Measurements from ENCODE around the gene JPH2. TPM values are rescaled to one million over a fixed set of nuclear protein-coding genes. Genes with fewer than 3 reads are reported as not detected.

The JPH2 gene
- polyA plus RNA-seq, 1 experiment = 14.7 TPM

GRCh38 chr20:44065401-44066340, 121.3 kb downstream of the JPH2 start:
- TF ChIP-seq CTCF (IDR thresholded peaks at IDR 0.05; ENCODE audit: insufficient read depth, low read depth, low read length) = no peak
- no peaks in the 10 kb centered on the region for H3K27me3 ChIP-seq (ENCODE audit: control insufficient read depth, insufficient read depth, low read length)
- ChIA-PET CTCF (interaction anchor here (1.2 kb wide), 1 partner anchor 315 kb away, joined by 3 read pairs; no protein-coding TSS in a partner anchor), POLR2A (no interaction called here)
- DNase-seq (ENCODE audit: low read depth) = no peak
- H3K36me3 ChIP-seq (ENCODE audit: control insufficient read depth, insufficient read depth, low read length) = no peaks in the 10 kb centered on the region
- no peak overlapping the region for H3K4me3 ChIP-seq (ENCODE audit: low read depth, low read length)

- DNase-seq (ENCODE audit: low read depth) = no peak
- no peak overlapping the region for H3K4me3 ChIP-seq (ENCODE audit: low read depth, low read length)
- CTCF ChIA-PET = interaction anchor here (1.2 kb wide), 1 partner anchor 314 kb away, joined by 3 read pairs; no protein-coding TSS in a partner anchor
- no peak for TF ChIP-seq CTCF (IDR thresholded peaks at IDR 0.05; ENCODE audit: insufficient read depth, low read depth, low read length)
- H3K36me3 ChIP-seq (ENCODE audit: control insufficient read depth, insufficient read depth, low read length) = no peaks in the 10 kb centered on the region
- POLR2A ChIA-PET = no interaction called here
- no peaks in the 10 kb centered on the region for H3K27me3 ChIP-seq (ENCODE audit: control insufficient read depth, insufficient read depth, low read length)
These were observed 122.2 kb downstream of the JPH2 start for GRCh38 chr20:44064501-44065400.

Other genes starting within 250 kb of the JPH2 start
- gene OSER1, start 23.6 kb upstream of the JPH2 start, polyA plus RNA-seq (2011; rRNA removed) = 50.2 and 55.5 TPM in 2 replicates
- not detected in 2 replicates for gene GDAP1L1, start 60.1 kb upstream of the JPH2 start, polyA plus RNA-seq (2011; rRNA removed)
- 3.8 and 6.7 TPM in 2 replicates for gene FITM2, start 124.0 kb upstream of the JPH2 start, polyA plus RNA-seq (2011; rRNA removed)
- gene R3HDML, start 149.9 kb upstream of the JPH2 start, polyA plus RNA-seq (2011; rRNA removed) = not detected in 2 replicates
- 0.04 TPM in 1 of 2 replicates, not detected in the other for gene HNF4A, start 168.5 kb upstream of the JPH2 start, polyA plus RNA-seq (2011; rRNA removed)

Measured in BJ (cell line).